ENCODE data around the gene TMEM120B. TPM values are rescaled to one million over a fixed set of nuclear protein-coding genes. Genes with fewer than 3 reads are reported as not detected.

The TMEM120B gene
- total RNA-seq, 1 donor: 8.3 TPM

DNA sequence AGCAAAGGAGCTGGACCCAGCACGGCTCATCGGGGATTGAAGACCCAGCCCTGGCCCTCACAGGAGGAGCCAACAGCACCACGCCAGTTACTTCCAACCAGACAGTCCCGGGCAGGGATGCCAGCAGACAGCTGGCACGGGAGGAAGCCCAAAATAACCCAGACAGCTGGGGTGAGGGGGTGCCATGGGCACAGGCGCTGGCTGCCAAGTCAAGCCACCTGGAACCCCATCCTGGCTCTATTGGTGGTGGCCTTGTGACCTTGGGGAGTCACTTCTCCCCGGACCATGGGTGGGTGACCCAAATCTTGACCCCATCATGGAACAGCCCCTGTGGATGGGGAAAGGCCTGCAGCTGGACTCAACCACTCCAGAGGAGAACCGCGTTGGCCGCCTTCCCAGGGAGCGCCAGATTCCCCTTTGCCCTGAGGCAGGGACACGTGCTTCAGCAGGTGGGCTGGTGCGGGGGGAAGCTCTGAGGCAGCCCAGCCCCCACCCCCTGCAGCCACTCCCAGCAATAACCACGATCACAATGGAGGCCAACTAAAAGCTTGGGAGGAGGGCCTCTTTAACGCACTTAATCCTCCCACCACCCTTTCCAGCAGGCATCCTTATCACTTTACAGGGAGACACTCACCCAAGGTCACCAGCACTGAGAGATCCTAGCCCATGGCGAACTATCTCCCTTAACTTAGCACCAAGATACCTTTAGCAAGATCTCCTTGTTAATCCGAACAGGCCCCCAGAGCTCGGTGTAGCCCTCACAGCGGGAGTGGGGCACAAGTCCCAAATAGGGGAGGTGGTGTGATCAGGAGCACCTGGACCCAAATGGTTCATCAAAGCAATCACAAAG lies 85.6 kb downstream of the TMEM120B start:
- peak; percentile 84 for DNase-seq (ENCODE audit: insufficient read length, low spot score, missing footprints)
- H2AFZ ChIP-seq (ENCODE audit: low read length): no peak overlapping the region
- H3K79me2 ChIP-seq (ENCODE audit: insufficient read depth, low read length): peaks cover 54% of the 10 kb centered on the region
- H3K4me1 ChIP-seq (ENCODE audit: insufficient read depth, low read length): peaks cover 62% of the 10 kb centered on the region
- H3K36me3 ChIP-seq (ENCODE audit: insufficient read depth, low read length): no peaks in the 10 kb centered on the region
- H3K27ac ChIP-seq (ENCODE audit: low read depth, low read length): peak overlapping the region; percentile 70
- TF ChIP-seq, protein P1, sequence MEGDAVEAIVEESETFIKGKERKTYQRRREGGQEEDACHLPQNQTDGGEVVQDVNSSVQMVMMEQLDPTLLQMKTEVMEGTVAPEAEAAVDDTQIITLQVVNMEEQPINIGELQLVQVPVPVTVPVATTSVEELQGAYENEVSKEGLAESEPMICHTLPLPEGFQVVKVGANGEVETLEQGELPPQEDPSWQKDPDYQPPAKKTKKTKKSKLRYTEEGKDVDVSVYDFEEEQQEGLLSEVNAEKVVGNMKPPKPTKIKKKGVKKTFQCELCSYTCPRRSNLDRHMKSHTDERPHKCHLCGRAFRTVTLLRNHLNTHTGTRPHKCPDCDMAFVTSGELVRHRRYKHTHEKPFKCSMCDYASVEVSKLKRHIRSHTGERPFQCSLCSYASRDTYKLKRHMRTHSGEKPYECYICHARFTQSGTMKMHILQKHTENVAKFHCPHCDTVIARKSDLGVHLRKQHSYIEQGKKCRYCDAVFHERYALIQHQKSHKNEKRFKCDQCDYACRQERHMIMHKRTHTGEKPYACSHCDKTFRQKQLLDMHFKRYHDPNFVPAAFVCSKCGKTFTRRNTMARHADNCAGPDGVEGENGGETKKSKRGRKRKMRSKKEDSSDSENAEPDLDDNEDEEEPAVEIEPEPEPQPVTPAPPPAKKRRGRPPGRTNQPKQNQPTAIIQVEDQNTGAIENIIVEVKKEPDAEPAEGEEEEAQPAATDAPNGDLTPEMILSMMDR (IDR thresholded peaks at IDR 0.05; ENCODE audit: extremely low read depth, low read depth, low read length): no peak
- no peaks in the 10 kb centered on the region for H3K27me3 ChIP-seq (ENCODE audit: insufficient read depth, low read length)
- no peaks in the 10 kb centered on the region for H3K9me3 ChIP-seq (ENCODE audit: low read depth, low read length)
- peak overlapping the region; percentile 86 for H3K4me3 ChIP-seq (ENCODE audit: insufficient read depth, low read length)
- H4K20me1 ChIP-seq (ENCODE audit: insufficient read depth, low read length): peaks cover 19% of the 10 kb centered on the region
- H3K4me2 ChIP-seq (ENCODE audit: insufficient read depth, low read length): peak overlapping the region; percentile 77

DNA sequence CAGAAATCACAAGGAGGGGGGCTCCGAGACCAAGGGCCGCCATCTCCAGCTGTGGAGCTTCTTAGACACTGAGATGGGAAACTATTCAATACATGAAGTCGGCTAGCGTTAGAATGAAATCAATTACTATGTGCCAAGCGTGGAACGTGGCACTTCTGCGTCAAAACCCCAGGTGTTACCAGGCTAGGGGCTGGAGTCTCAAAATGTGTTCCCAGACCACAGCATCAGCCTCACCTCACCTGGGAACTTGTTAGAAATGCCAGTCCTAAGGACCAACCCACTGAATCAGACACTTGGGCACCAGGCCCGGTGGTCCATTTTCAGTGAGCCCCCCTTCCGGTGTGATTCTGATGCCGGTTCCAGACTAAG lies 86.2 kb downstream of the TMEM120B start:
- TF ChIP-seq, protein P1 (IDR thresholded peaks at IDR 0.05; ENCODE audit: extremely low read depth, low read depth, low read length): no peak
- Histone ChIP-seq H3K79me2 (ENCODE audit: insufficient read depth, low read length) (peaks cover 54% of the 10 kb centered on the region), H4K20me1 (ENCODE audit: insufficient read depth, low read length) (peaks cover 19% of the 10 kb centered on the region), H3K27ac (ENCODE audit: low read depth, low read length) (peak overlapping the region; percentile 70), H3K9me3 (ENCODE audit: low read depth, low read length) (no peaks in the 10 kb centered on the region), H2AFZ (ENCODE audit: low read length) (no peak overlapping the region), H3K4me1 (ENCODE audit: insufficient read depth, low read length) (peaks cover 57% of the 10 kb centered on the region), H3K27me3 (ENCODE audit: insufficient read depth, low read length) (no peaks in the 10 kb centered on the region), H3K36me3 (ENCODE audit: insufficient read depth, low read length) (no peaks in the 10 kb centered on the region), H3K4me2 (ENCODE audit: insufficient read depth, low read length) (peak overlapping the region; percentile 77), H3K4me3 (ENCODE audit: insufficient read depth, low read length) (peak overlapping the region; percentile 86)
- no peak for DNase-seq (ENCODE audit: insufficient read length, low spot score, missing footprints)

DNA sequence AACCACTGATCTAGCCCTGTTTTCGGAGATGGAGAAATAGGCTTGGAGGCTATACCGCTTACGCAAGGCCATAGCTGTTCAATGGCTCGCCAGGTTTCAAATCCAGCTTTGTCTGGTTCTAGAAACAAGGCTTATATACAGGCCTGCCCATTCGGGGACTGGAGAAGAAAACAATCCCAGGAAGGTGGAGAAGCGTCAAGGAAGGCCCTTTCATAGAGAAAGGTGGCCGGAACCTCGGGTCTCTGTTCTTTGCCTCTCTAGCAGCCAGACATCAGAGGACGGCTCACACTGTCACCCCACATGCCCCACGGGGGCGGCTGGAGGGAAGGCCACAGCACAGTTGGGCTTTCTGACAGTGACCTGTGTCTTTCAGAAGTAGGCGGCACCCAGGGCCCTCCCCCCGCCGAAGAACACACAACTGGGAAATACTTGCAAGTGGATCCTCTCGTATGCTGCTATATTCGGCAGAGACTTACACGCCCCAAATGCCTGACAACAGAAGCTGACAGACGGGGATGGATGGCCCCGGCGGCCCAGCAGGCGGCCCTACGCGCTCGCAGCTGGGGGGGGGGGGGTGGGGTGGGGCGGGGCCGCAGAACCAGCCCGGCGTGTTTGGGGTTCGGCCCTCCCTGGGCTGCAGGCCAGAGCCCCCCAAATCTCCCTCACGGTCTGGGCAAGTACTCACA lies 86.7 kb downstream of the TMEM120B start:
- peak overlapping the region; percentile 77 for H3K4me2 ChIP-seq (ENCODE audit: insufficient read depth, low read length)
- DNase-seq (ENCODE audit: insufficient read length, low spot score, missing footprints): peak; percentile 98
- H2AFZ ChIP-seq (ENCODE audit: low read length): no peak overlapping the region
- peaks cover 53% of the 10 kb centered on the region for H3K4me1 ChIP-seq (ENCODE audit: insufficient read depth, low read length)
- H3K79me2 ChIP-seq (ENCODE audit: insufficient read depth, low read length): peaks cover 54% of the 10 kb centered on the region
- peaks cover 19% of the 10 kb centered on the region for H4K20me1 ChIP-seq (ENCODE audit: insufficient read depth, low read length)
- H3K27me3 ChIP-seq (ENCODE audit: insufficient read depth, low read length): no peaks in the 10 kb centered on the region
- peak overlapping the region; percentile 99 for H3K27ac ChIP-seq (ENCODE audit: low read depth, low read length)
- no peaks in the 10 kb centered on the region for H3K9me3 ChIP-seq (ENCODE audit: low read depth, low read length)
- TF ChIP-seq, protein P1 (IDR thresholded peaks at IDR 0.05; ENCODE audit: extremely low read depth, low read depth, low read length): no peak
- H3K36me3 ChIP-seq (ENCODE audit: insufficient read depth, low read length): no peaks in the 10 kb centered on the region
- H3K4me3 ChIP-seq (ENCODE audit: insufficient read depth, low read length): peak overlapping the region; percentile 86

Data from osteoblast (primary cell).